GM21723 (cell line): ENCODE measurements around the gene ACAP2.

ENCODE experiments used
- ATAC-seq: cut with Tn5 transposase; IDR thresholded peaks from one replicate; pipeline ENCODE4 v1.9.1; 2021; ENCODE audit warnings: mild to moderate bottlenecking, moderate library complexity; ENCODE audit not compliant: unreplicated experiment

The ACAP2 gene

DNA sequence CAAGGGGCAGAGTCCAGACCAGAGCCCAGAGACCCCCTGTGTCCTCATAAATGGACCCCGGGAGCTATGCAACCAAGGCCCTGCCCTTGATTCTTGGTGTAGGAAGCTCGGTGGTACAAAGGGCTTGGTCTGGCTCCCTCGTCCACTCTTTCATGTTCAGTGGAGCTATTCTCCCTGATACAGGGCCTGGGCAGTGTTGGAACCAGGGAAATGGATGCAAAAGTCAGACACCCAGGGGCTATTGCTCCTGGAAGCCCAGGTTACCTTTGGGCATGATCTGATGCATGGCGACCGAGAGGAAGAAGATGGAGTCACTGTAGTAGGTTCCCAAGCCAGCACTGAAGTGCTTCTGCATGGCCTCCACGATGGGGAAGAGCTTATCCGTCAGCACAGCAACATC is 216.4 kb downstream of the ACAP2 start:
- no peak for ATAC-seq

DNA sequence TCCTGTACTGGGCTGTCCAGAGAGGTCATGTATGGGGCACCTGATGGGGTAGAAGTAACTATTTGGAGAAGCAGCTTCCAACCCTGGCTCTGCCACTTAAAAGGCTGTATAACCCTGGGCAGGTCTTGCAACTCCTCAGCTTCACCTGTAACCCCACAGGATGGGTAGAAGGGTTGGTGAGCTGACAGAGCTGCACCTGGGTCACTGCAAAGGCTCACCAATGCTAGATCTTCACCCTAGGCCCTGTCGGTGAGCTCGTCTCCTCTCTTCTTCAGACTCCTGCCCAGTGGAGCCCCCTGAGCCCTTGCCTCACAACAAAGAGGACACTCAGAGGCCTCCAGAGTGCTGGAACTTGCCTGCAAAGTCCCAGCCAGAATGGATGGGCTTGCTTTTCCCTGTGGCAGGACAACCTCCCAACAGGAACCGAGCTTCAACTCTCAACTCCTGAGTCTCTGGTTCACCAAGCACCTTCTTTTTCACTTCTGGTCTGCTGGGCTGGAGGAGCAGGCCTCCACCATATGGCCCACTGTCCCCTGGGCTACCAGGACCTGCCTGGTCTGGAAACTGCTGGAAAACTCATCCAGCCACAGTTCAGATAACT is 217.7 kb downstream of the ACAP2 start:
- no peak for ATAC-seq
